ENCODE measurements around the gene MEP1A.
"Not testable (repeated sequence)": the region's sequence is repeated elsewhere in the genome, so short reads cannot be mapped to it uniquely, and the experiment has no call there.

Gene MEP1A

GRCh38 chr6:46838033-46838432 is 44.8 kb downstream of the MEP1A start:
- Histone ChIP-seq H3K27ac (ENCODE audit: low read depth, low read length) (no peak overlapping the region), H3K27me3 (ENCODE audit: control insufficient read depth, insufficient read depth, low read length) (no peaks in the 10 kb centered on the region), H3K9ac (ENCODE audit: low read length) (no peak overlapping the region), H3K4me3 (ENCODE audit: low read depth, low read length) (no peak overlapping the region), H3K36me3 (ENCODE audit: control insufficient read depth, insufficient read depth, low read length) (no peaks in the 10 kb centered on the region), H3K4me1 (ENCODE audit: control insufficient read depth, insufficient read depth, low read length) (no peaks in the 10 kb centered on the region), H3K9me3 (ENCODE audit: control insufficient read depth, insufficient read depth, low read depth, low read length) (peaks cover 20% of the 10 kb centered on the region)

GRCh38 chr6:46842252-46842846 is 49.2 kb downstream of the MEP1A start:
- H3K9ac ChIP-seq (ENCODE audit: low read length); H3K27ac ChIP-seq (ENCODE audit: low read depth, low read length); H3K27me3 ChIP-seq (ENCODE audit: control insufficient read depth, insufficient read depth, low read length); H3K4me1 ChIP-seq (ENCODE audit: control insufficient read depth, insufficient read depth, low read length); H3K36me3 ChIP-seq (ENCODE audit: control insufficient read depth, insufficient read depth, low read length); H3K4me3 ChIP-seq (ENCODE audit: low read depth, low read length): not testable (repeated sequence)
- peaks cover 24% of the 10 kb centered on the region for H3K9me3 ChIP-seq (ENCODE audit: control insufficient read depth, insufficient read depth, low read depth, low read length)

- Histone ChIP-seq H3K27me3 (ENCODE audit: control insufficient read depth, insufficient read depth, low read length) (peaks cover 9% of the 10 kb centered on the region), H3K9me3 (ENCODE audit: control insufficient read depth, insufficient read depth, low read depth, low read length) (peaks cover 24% of the 10 kb centered on the region), H3K36me3 (ENCODE audit: control insufficient read depth, insufficient read depth, low read length) (no peaks in the 10 kb centered on the region), H3K27ac (ENCODE audit: low read depth, low read length) (no peak overlapping the region), H3K9ac (ENCODE audit: low read length) (no peak overlapping the region), H3K4me1 (ENCODE audit: control insufficient read depth, insufficient read depth, low read length) (peaks cover 8% of the 10 kb centered on the region), H3K4me3 (ENCODE audit: low read depth, low read length) (no peak overlapping the region)
These were observed 51.9 kb downstream of the MEP1A start for GRCh38 chr6:46845126-46845525.

DNA sequence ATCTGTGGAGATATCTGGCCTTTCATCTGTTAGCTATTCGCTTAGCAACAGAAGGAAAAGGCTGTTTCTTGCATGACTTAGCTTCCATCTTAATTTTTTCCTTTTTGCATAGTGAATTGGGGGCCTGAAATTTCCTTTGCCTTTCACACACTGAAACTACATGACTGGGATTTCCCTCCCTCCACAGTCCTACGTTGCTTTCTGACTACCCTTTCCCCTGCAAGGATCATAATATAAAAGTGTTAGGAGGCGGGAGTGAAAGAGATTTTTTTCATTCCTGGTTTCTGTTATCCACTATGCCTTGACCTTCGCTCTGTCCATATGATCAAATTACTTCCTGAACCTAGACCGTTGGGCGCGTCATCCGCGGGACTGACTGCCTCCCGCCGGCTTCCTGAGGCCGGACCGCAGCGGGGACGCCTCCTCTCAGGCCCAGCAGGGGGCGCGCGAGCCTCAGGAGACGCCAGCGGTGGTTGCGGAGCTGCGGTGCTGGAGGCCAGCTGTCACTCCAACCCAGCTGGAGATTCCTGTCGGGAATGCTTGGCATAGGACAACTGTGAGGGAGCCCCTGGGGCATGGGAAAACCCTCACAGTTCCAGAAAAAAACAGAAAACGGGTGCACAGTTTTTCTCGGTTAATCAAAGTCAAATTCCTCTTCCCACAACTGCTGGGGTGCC is 55.6 kb downstream of the MEP1A start:
- Histone ChIP-seq H3K9ac (ENCODE audit: low read length) (peak overlapping the region; percentile 45), H3K9me3 (ENCODE audit: control insufficient read depth, insufficient read depth, low read depth, low read length) (no peaks in the 10 kb centered on the region), H3K27ac (ENCODE audit: low read depth, low read length) (no peak overlapping the region), H3K4me1 (ENCODE audit: control insufficient read depth, insufficient read depth, low read length) (peaks cover 8% of the 10 kb centered on the region), H3K36me3 (ENCODE audit: control insufficient read depth, insufficient read depth, low read length) (no peaks in the 10 kb centered on the region), H3K4me3 (ENCODE audit: low read depth, low read length) (peak overlapping the region; percentile 44), H3K27me3 (ENCODE audit: control insufficient read depth, insufficient read depth, low read length) (peaks cover 9% of the 10 kb centered on the region)

- Histone ChIP-seq H3K27ac (ENCODE audit: low read depth, low read length) (no peak overlapping the region), H3K9ac (ENCODE audit: low read length) (no peak overlapping the region), H3K27me3 (ENCODE audit: control insufficient read depth, insufficient read depth, low read length) (peaks cover 9% of the 10 kb centered on the region), H3K4me3 (ENCODE audit: low read depth, low read length) (no peak overlapping the region), H3K4me1 (ENCODE audit: control insufficient read depth, insufficient read depth, low read length) (peaks cover 8% of the 10 kb centered on the region), H3K36me3 (ENCODE audit: control insufficient read depth, insufficient read depth, low read length) (no peaks in the 10 kb centered on the region), H3K9me3 (ENCODE audit: control insufficient read depth, insufficient read depth, low read depth, low read length) (no peaks in the 10 kb centered on the region)
These were observed 56.1 kb downstream of the MEP1A start for GRCh38 chr6:46849361-46849690.

DNA sequence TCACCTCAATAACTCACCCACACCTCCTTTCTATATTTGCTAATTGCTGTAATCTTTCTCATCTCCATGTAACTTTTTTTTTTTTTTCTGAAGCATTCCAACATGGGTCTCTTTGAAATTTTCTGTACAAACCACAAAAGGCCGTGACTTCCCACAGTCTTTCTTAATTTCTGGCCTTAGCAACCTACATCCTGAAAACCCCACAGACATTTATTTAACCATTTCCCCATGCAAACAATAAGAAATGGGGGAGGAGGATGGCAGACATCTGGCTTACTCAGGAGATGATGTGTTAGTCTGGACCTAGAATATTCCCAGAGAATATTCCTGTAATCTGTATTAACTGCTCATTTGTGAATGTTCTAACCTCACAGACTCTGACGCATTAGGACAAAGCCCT is 57.6 kb downstream of the MEP1A start:
- H3K9ac ChIP-seq (ENCODE audit: low read length): no peak overlapping the region
- H3K4me1 ChIP-seq (ENCODE audit: control insufficient read depth, insufficient read depth, low read length): peaks cover 8% of the 10 kb centered on the region
- H3K27me3 ChIP-seq (ENCODE audit: control insufficient read depth, insufficient read depth, low read length): peaks cover 9% of the 10 kb centered on the region
- H3K27ac ChIP-seq (ENCODE audit: low read depth, low read length): no peak overlapping the region
- no peaks in the 10 kb centered on the region for H3K9me3 ChIP-seq (ENCODE audit: control insufficient read depth, insufficient read depth, low read depth, low read length)
- no peaks in the 10 kb centered on the region for H3K36me3 ChIP-seq (ENCODE audit: control insufficient read depth, insufficient read depth, low read length)
- no peak overlapping the region for H3K4me3 ChIP-seq (ENCODE audit: low read depth, low read length)

- H3K9me3 ChIP-seq (ENCODE audit: control insufficient read depth, insufficient read depth, low read depth, low read length); H3K4me3 ChIP-seq (ENCODE audit: low read depth, low read length); H3K27ac ChIP-seq (ENCODE audit: low read depth, low read length); H3K36me3 ChIP-seq (ENCODE audit: control insufficient read depth, insufficient read depth, low read length); H3K9ac ChIP-seq (ENCODE audit: low read length); H3K4me1 ChIP-seq (ENCODE audit: control insufficient read depth, insufficient read depth, low read length); H3K27me3 ChIP-seq (ENCODE audit: control insufficient read depth, insufficient read depth, low read length): not testable (repeated sequence)
These were observed 58.4 kb downstream of the MEP1A start for GRCh38 chr6:46851576-46851975.

DNA sequence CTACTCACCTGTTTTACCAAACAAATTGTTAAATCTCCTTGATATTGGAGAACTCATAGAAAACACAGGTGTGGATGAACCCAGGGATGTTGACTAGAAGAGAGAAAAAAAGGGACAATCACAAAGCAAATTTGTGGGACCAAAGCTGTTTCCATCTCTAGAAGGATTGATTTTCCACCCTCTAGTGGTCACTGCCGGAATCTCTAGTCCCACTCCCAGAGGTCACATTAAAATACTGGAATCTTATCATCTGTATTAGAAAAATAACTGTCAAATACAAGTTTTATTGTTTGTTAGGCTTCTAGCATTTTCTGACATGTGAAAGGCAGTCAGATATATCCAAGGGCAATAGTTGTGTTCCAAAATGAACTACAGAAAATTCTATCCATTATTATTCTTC is 62.8 kb downstream of the MEP1A start:
- not testable (repeated sequence) for H3K4me3 ChIP-seq (ENCODE audit: low read depth, low read length); H3K27ac ChIP-seq (ENCODE audit: low read depth, low read length); H3K36me3 ChIP-seq (ENCODE audit: control insufficient read depth, insufficient read depth, low read length); H3K9me3 ChIP-seq (ENCODE audit: control insufficient read depth, insufficient read depth, low read depth, low read length); H3K9ac ChIP-seq (ENCODE audit: low read length); H3K4me1 ChIP-seq (ENCODE audit: control insufficient read depth, insufficient read depth, low read length); H3K27me3 ChIP-seq (ENCODE audit: control insufficient read depth, insufficient read depth, low read length)

DNA sequence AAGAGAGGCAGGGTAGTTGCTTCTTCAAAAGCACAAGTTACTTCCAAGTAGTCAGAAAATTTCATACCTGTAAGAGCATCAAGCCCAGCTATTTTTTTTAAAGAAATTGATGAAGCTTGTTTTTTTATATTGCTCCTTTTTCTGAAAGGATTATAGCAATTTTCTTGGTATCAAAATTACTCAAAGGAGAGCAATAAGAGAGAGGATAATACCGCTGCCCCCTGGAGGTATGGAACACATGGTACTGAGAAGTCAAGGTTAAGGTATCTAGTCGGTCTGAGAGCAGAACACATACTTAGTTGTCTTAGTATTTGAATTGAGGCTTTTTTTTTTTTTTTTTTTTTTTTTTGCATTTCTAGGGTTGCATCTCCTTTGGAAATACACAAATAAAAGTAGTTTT is 69.2 kb downstream of the MEP1A start:
- H3K27me3 ChIP-seq (ENCODE audit: control insufficient read depth, insufficient read depth, low read length): no peaks in the 10 kb centered on the region
- no peak overlapping the region for H3K27ac ChIP-seq (ENCODE audit: low read depth, low read length)
- H3K9me3 ChIP-seq (ENCODE audit: control insufficient read depth, insufficient read depth, low read depth, low read length): no peaks in the 10 kb centered on the region
- H3K36me3 ChIP-seq (ENCODE audit: control insufficient read depth, insufficient read depth, low read length): no peaks in the 10 kb centered on the region
- no peaks in the 10 kb centered on the region for H3K4me1 ChIP-seq (ENCODE audit: control insufficient read depth, insufficient read depth, low read length)
- no peak overlapping the region for H3K9ac ChIP-seq (ENCODE audit: low read length)
- no peak overlapping the region for H3K4me3 ChIP-seq (ENCODE audit: low read depth, low read length)

GRCh38 chr6:46863791-46864190 is 70.6 kb downstream of the MEP1A start:
- H3K27ac ChIP-seq (ENCODE audit: low read depth, low read length): no peak overlapping the region
- no peaks in the 10 kb centered on the region for H3K9me3 ChIP-seq (ENCODE audit: control insufficient read depth, insufficient read depth, low read depth, low read length)
- H3K36me3 ChIP-seq (ENCODE audit: control insufficient read depth, insufficient read depth, low read length): no peaks in the 10 kb centered on the region
- H3K4me3 ChIP-seq (ENCODE audit: low read depth, low read length): no peak overlapping the region
- H3K9ac ChIP-seq (ENCODE audit: low read length): no peak overlapping the region
- no peaks in the 10 kb centered on the region for H3K27me3 ChIP-seq (ENCODE audit: control insufficient read depth, insufficient read depth, low read length)
- no peaks in the 10 kb centered on the region for H3K4me1 ChIP-seq (ENCODE audit: control insufficient read depth, insufficient read depth, low read length)

DNA sequence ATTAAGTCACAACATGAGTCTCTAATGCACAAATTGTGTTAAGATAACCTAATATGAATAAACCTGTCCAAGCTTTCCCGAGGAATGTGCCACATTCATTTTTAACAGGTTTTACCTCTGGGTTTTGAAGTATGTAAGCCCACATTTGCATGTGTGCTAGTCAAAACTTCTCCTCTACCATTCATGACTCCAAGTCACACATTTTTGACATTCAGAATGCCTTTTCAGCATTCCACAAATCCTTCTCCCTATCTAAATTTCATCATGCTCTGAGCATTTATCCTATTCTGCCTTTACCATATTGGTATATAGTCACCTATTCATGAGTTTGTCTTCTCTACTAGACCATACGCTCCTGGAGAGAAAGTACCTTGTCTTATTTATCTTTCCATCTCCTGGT is 72.0 kb downstream of the MEP1A start:
- Histone ChIP-seq H3K4me3 (ENCODE audit: low read depth, low read length) (no peak overlapping the region), H3K9ac (ENCODE audit: low read length) (no peak overlapping the region), H3K4me1 (ENCODE audit: control insufficient read depth, insufficient read depth, low read length) (no peaks in the 10 kb centered on the region), H3K27ac (ENCODE audit: low read depth, low read length) (no peak overlapping the region), H3K9me3 (ENCODE audit: control insufficient read depth, insufficient read depth, low read depth, low read length) (no peaks in the 10 kb centered on the region), H3K36me3 (ENCODE audit: control insufficient read depth, insufficient read depth, low read length) (no peaks in the 10 kb centered on the region), H3K27me3 (ENCODE audit: control insufficient read depth, insufficient read depth, low read length) (no peaks in the 10 kb centered on the region)

Measured in HUES6 (cell line).